Activated T-cell treated with anti-CD3 and anti-CD28 coated beads for 48 hours (primary cell): ENCODE data around the gene CABLES1.

Experiments used
- DNase-seq: peaks from one replicate; pipeline ENCODE4 v3.0.0-alpha.2; 2020; ENCODE audit warnings: low read depth

The CABLES1 gene

DNA sequence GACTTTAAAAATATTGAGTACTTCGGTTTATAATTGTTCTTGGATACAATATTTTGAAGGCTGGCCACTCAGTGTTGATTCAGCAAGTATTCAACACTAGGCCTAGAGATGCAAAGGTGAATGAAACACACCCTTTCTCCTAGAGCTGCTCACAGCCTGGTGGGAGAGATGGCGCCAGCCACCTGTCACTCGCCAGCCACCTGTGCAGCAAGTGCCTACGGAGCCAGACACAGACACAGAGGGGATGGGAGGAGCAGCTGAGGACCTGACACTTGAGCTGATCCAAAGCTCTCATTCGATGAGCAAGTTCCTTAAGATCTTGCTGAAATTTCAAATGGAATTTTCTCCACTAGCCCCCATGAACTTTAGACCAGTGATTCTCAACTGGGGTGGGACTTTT lies 166.7 kb downstream of the CABLES1 start:
- no peak for DNase-seq

- DNase-seq: no peak
Observed at GRCh38 chr18:23302511-23302850, 167.2 kb downstream of the CABLES1 start.

DNA sequence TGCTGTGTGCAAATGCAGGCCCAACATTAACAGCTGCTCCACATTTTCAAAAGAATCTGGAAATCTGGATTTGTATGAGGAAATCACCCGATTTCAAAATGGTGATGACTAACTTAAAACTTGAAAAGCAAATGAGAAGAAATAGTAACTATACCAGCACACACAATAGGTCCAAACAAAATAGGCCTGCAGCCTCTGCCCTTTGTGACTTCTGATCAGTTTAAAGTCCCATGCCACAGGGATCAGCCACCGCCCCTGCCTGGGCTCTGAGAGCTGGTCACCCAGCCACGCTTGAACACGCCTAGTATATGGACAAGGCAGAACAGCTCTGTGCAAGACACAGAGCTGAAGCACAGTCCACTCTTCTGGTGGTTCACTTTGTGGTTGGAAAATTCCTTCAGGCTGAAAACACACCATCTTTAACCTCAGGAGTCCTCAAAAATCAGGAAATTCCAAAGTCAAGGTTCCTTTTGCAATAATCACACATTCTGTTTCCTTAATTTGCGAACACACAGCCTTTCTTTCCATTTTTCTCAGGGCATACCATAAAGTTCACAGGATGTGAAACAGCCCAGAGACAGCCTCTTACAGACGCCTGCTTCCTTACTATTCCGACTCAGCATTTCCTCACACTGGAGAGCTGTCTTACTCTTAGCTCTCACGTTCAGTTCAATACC lies 167.7 kb downstream of the CABLES1 start:
- no peak for DNase-seq

- DNase-seq: no peak
Observed at GRCh38 chr18:23306822-23307221, 171.5 kb downstream of the CABLES1 start.

- DNase-seq: no peak
Observed at GRCh38 chr18:23307567-23308295, 172.4 kb downstream of the CABLES1 start.
